Skeletal muscle satellite cell (primary cell): Measurements from ENCODE around the gene RBP2.
"Not testable (repeated sequence)": the region's sequence is repeated elsewhere in the genome, so short reads cannot be mapped to it uniquely, and the experiment has no call there.

Experiments used
- H3K27me3 ChIP-seq: 2 replicates; pipeline ENCODE4 v1.7.0; 2013; ENCODE audit warnings: low read length; ENCODE audit not compliant: control insufficient read depth, insufficient read depth
- H3K36me3 ChIP-seq: 2 replicates; pipeline ENCODE4 v1.7.0; 2013; ENCODE audit warnings: mild to moderate bottlenecking, control low read depth, low read length; ENCODE audit not compliant: insufficient read depth
- H3K4me1 ChIP-seq: 2 replicates; pipeline ENCODE4 v1.7.0; 2013; ENCODE audit warnings: low read length; ENCODE audit not compliant: control insufficient read depth, insufficient read depth
- H3K4me2 ChIP-seq: 2 replicates; pipeline ENCODE4 v1.7.0; 2013; ENCODE audit warnings: mild to moderate bottlenecking, low read length
- H3K4me3 ChIP-seq: 2 replicates; pipeline ENCODE4 v1.7.0; 2013; ENCODE audit warnings: low read length
- H3K9ac ChIP-seq: 2 replicates; pipeline ENCODE4 v1.7.0; 2013; ENCODE audit warnings: mild to moderate bottlenecking, low read depth, low read length, moderate library complexity
- H3K9me3 ChIP-seq: replicated peaks from 2 replicates; pipeline ENCODE4 v1.7.0; 2013; ENCODE audit warnings: mild to moderate bottlenecking, control low read depth, low read length

The RBP2 gene

DNA sequence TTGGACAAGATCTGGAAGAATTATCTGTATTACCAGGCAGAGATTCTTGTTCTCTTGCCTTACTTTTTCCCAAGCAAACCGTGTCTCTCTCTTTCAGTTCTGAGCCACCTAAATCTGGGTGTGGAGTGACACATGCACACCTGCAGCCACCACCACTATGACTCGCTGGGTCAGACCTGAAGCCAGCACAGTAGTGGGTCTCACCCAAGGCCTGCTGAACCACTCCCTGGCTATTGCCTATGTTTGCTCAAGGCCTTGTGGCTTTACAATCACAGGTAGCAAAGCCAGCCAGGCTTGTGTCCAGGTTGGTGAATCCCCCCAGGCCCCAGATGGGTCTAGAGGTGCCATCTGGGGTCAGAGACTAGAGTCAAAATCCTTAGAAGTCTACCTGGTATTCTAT lies 58.2 kb downstream of the RBP2 start:
- no peaks in the 10 kb centered on the region for H3K4me1 ChIP-seq
- no peaks in the 10 kb centered on the region for H3K9me3 ChIP-seq
- H3K27me3 ChIP-seq = no peaks in the 10 kb centered on the region
- no peak overlapping the region for H3K9ac ChIP-seq
- H3K4me3 ChIP-seq = no peak overlapping the region
- no peaks in the 10 kb centered on the region for H3K36me3 ChIP-seq
- no peak overlapping the region for H3K4me2 ChIP-seq

DNA sequence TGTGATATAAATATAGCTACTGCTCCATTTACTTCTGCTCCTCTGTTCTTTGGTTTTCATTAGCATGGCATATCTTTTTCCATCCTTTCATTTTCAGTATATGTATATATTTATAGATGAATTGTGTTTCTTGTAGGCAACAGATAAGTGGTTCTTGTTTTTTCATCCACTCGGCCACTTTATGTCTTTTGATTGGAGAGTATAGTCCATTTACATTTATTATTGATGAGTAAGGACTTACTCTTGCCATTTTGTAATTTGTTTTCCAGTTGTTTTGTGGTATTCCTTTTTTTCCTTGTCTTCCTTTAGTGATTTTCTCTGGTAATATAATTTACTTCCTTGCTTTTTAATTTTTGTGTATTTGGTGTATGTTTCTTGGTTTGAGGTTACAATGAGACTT lies 60.0 kb downstream of the RBP2 start:
- H3K4me3 ChIP-seq = no peak overlapping the region
- no peak overlapping the region for H3K9ac ChIP-seq
- H3K36me3 ChIP-seq = no peaks in the 10 kb centered on the region
- H3K4me1 ChIP-seq = no peaks in the 10 kb centered on the region
- no peak overlapping the region for H3K4me2 ChIP-seq
- H3K27me3 ChIP-seq = no peaks in the 10 kb centered on the region
- no peaks in the 10 kb centered on the region for H3K9me3 ChIP-seq

DNA sequence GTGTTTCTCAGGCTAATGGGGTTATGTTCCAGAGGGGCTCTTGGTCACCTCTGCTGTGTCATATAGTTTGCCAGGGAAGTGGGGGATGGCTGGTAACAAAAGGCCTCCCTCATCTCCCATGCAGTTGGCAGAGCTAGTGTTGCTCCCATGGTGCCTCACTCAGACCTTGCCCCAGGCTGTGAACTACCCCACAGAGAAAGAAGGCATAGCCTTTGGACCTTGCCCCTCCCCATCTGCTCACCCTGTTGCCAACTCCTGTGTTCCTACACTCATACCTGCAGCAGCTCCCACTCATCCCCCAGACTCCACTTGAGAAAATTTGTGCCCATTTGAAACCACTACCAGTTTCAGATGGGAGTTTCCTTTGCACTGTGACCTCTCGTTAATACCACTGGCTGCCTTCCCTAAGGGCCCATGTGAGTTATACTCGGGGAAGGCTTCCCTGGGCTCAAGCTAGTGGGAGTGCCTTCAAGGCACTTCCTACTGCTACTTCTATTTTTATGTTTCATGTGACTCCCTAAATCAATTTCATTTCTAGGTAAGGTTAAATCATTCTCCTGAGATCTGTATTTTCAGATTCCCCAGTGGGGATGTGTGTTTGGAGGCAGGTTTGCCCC lies 61.6 kb downstream of the RBP2 start:
- no peak overlapping the region for H3K4me2 ChIP-seq
- no peak overlapping the region for H3K4me3 ChIP-seq
- H3K36me3 ChIP-seq = no peaks in the 10 kb centered on the region
- H3K27me3 ChIP-seq = no peaks in the 10 kb centered on the region
- H3K9ac ChIP-seq = no peak overlapping the region
- H3K9me3 ChIP-seq = no peaks in the 10 kb centered on the region
- H3K4me1 ChIP-seq = no peaks in the 10 kb centered on the region

DNA sequence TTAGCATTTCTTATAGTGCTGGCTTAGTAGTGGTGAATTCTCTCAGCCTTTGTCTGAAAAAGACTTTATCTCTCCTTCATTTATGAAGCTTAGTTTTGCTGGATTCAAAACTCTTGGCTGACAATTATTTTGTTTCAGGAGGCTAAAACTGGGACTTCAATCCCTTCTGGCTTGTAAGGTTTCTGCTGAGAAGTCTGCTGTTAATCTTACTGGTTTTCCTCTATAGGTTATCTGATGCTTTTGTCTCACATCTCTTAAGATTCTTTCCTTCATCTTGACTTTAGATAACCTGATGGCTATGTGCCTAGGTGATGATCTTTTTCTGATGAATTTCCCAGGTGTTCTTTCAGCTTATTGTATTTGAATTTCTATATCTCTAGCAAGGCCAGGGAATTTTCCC lies 63.4 kb downstream of the RBP2 start:
- H3K9ac ChIP-seq, H3K4me3 ChIP-seq, H3K36me3 ChIP-seq, H3K9me3 ChIP-seq, H3K27me3 ChIP-seq, H3K4me1 ChIP-seq, H3K4me2 ChIP-seq: not testable (repeated sequence)
